Muscle layer of colon (tissue), 2 donors: ENCODE results near the gene USP53.
A peak's percentile ranks its signal among the peaks of the same experiment; 100 is the strongest.

Experiments
- H3K27ac ChIP-seq: one replicate; pipeline ENCODE4 v1.7.0; 2013; ENCODE audit warnings: low read depth, mild to moderate bottlenecking, low read length, moderate library complexity
- H3K27me3 ChIP-seq, 2 donors: one replicate each; pipeline ENCODE4 v1.7.0; 2013; ENCODE audit warnings: low read length in 2 of 2, mild to moderate bottlenecking in 2 of 2; ENCODE audit not compliant: insufficient read depth in 2 of 2, control insufficient read depth in 1 of 2
- H3K36me3 ChIP-seq: one replicate; pipeline ENCODE4 v1.7.0; 2013; ENCODE audit warnings: mild to moderate bottlenecking, low read length; ENCODE audit not compliant: insufficient read depth
- H3K4me1 ChIP-seq: one replicate; pipeline ENCODE4 v1.7.0; 2013; ENCODE audit warnings: mild to moderate bottlenecking, low read length; ENCODE audit not compliant: insufficient read depth
- H3K4me3 ChIP-seq, 2 donors: one replicate each; pipeline ENCODE4 v1.7.0; 2013; ENCODE audit warnings: low read length in 2 of 2, low read depth in 1 of 2, mild to moderate bottlenecking in 1 of 2, moderate library complexity in 1 of 2
- H3K9ac ChIP-seq: one replicate; pipeline ENCODE4 v1.7.0; 2013; ENCODE audit warnings: low read length
- H3K9me3 ChIP-seq: one replicate; pipeline ENCODE4 v1.7.0; 2013; ENCODE audit warnings: mild to moderate bottlenecking, low read length
- donor health status: abdominal sarcoma.
- donor health status: Adenocarcinoma of cecum.

USP53 gene

DNA sequence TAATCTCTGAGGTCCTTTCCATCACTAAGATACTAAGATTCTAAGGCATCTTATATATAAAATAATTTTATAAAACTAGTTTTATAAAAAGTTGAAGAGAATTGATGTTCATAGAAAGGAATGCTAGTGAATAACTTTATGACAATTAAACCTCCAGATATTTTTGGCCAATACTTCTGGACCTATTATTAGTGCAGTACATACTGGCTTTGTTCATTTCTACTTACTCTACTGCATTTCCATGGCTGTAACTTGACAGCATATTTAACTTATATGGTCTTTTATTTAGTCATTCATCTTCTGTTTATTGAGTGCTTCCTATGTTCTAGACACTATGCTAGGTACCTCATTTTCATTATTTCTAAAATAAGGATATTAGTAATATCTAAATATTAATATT, 6.8 kb upstream of the USP53 start:
- no peak overlapping the region for H3K27ac ChIP-seq
- H3K4me1 ChIP-seq: no peaks in the 10 kb centered on the region

DNA sequence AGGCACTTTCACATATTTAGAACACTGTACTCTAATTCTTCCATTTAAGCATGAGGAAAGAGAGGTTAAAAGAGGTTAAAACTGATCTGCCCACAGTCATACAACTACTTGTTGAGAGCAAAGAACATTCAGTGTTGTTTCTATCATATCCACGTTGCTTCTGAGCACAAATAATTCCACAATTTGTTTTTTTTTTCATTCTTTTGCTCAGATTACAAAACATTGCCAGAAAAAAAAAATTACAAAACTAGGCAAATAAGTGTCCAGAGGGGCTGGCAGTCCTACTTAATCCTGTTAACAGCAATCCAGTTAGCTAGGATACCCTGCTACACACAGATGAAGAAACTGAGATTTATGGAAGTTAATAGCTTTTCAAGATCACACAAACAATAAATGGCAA, 6.3 kb upstream of the USP53 start:
- Histone ChIP-seq H3K9ac (no peak overlapping the region), H3K36me3 (no peaks in the 10 kb centered on the region), H3K27me3 (no peaks in the 10 kb centered on the region), H3K4me1 (no peaks in the 10 kb centered on the region), H3K4me3 (no peak overlapping the region), H3K27ac (no peak overlapping the region), H3K9me3 (no peaks in the 10 kb centered on the region)

More for the DNA sequence above, 6.8 kb upstream of the USP53 start:
- Histone ChIP-seq H3K36me3 (no peaks in the 10 kb centered on the region), H3K4me3 (no peak overlapping the region), H3K9me3 (no peaks in the 10 kb centered on the region), H3K27me3 (no peaks in the 10 kb centered on the region), H3K9ac (no peak overlapping the region)

DNA sequence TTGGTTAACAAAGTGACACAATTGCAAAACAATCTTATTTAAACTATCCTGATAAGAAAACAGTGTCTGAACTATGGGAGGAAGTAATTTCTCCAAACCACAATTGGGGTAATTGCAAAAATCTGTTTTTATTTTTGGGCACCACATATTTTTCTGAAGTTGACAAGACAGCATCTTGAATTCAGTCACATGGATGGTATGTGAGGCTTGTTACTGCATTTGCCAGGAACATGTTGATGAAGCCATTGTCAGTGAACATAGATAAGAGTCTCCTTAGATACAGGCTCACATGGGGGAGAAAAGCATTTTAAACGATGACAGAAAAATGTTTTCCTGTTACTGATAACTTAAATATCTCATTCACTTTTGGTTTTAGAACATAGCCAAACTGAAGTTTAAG, 5.5 kb upstream of the USP53 start:
- no peak overlapping the region for H3K4me3 ChIP-seq
- H3K36me3 ChIP-seq: no peaks in the 10 kb centered on the region
- H3K4me1 ChIP-seq: no peaks in the 10 kb centered on the region
- no peak overlapping the region for H3K27ac ChIP-seq
- H3K27me3 ChIP-seq: no peaks in the 10 kb centered on the region
- H3K9ac ChIP-seq: no peak overlapping the region
- no peaks in the 10 kb centered on the region for H3K9me3 ChIP-seq

DNA sequence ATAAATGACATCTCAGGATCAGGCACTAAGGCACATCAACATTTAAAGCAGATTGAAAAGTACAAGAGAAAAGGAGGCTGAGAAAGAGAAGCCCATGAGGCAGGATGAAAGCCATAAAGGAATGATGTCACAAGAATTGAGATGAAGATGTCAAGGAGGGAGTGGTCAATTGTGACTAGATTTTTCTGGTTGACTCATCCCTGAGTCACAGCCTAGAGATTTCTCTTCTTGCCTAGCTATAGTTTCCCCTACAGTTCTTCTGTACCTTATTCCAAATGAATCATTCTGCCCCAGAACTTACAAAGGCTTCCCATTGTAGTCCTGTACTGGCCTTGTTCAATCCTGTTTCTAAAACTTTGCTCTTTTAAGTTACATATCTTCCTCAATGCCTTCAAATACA, 3.4 kb upstream of the USP53 start:
- H3K27ac ChIP-seq: no peak overlapping the region

DNA sequence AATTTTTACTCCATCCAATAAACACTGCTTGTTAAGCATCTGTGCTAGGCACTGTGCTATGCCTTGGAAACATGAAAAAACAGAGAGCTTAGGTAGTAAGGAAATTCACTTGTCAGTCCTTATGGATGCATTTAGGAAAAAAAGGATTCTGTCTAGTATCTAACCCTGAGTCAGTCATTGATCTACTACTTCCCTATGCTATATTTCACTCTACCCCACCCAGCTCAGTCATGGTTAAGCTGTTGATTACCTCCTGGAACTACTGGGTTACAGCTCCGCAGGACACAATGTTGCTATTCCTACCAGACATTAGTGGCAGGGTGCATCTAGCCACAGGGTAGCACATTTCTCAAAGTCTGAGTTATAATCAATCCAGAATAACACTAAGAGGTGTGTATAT, 2.9 kb upstream of the USP53 start:
- Histone ChIP-seq H3K36me3 (no peaks in the 10 kb centered on the region), H3K27me3 (no peaks in the 10 kb centered on the region), H3K9me3 (no peaks in the 10 kb centered on the region), H3K27ac (no peak overlapping the region), H3K4me1 (peaks cover 7% of the 10 kb centered on the region), H3K4me3 (no peak overlapping the region), H3K9ac (no peak overlapping the region)

More for the DNA sequence above, 3.4 kb upstream of the USP53 start:
- Histone ChIP-seq H3K27me3 (no peaks in the 10 kb centered on the region), H3K4me1 (peaks cover 2% of the 10 kb centered on the region), H3K9ac (no peak overlapping the region), H3K4me3 (no peak overlapping the region), H3K36me3 (no peaks in the 10 kb centered on the region), H3K9me3 (no peaks in the 10 kb centered on the region)

DNA sequence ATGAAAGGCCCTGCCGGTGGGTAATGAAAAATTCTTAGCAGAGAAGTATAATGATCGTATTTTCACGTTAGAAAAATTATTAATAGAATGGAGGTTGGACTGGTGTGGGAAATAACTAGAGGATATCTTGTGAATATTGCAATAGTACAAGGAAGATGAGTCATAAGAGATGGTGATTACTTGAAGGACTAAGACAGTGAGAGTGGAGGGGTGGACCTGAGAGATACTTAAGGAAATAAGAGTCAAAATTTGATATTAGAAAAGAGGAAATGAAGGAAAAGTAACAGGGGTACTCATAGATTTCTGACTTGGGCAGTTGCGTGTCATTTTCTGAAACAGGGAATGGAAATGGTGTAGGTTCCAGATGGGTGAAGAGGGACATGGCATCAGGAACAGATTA, 1.7 kb upstream of the USP53 start:
- Histone ChIP-seq H3K9ac (no peak overlapping the region), H3K27ac (no peak overlapping the region), H3K9me3 (no peaks in the 10 kb centered on the region), H3K4me3 (no peak overlapping the region), H3K27me3 (no peaks in the 10 kb centered on the region), H3K4me1 (peaks cover 7% of the 10 kb centered on the region), H3K36me3 (no peaks in the 10 kb centered on the region)

DNA sequence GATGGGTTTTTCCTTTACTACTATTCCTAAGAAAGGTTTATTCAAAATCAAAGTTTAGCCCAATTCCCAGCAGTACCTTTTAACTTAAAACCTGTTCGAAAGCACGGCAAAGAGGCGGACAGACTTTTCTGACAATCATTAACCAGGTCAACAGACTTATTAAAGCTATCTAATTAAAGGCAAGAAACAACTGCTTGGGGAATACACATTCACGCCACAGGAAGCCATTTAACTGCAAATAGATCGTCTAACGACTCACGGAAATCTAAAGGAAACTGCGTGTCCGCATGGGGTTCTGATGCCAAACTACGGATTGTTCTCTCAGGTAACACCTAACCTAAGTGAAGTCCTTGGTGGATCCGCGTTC, 663 bp upstream of the USP53 start:
- H3K9me3 ChIP-seq: no peaks in the 10 kb centered on the region
- no peaks in the 10 kb centered on the region for H3K27me3 ChIP-seq
- peak overlapping the region; percentile 88 to 96 for H3K4me3 ChIP-seq
- peaks cover 7% of the 10 kb centered on the region for H3K4me1 ChIP-seq
- peak overlapping the region; percentile 82 for H3K9ac ChIP-seq
- no peaks in the 10 kb centered on the region for H3K36me3 ChIP-seq
- peak overlapping the region; percentile 87 for H3K27ac ChIP-seq

DNA sequence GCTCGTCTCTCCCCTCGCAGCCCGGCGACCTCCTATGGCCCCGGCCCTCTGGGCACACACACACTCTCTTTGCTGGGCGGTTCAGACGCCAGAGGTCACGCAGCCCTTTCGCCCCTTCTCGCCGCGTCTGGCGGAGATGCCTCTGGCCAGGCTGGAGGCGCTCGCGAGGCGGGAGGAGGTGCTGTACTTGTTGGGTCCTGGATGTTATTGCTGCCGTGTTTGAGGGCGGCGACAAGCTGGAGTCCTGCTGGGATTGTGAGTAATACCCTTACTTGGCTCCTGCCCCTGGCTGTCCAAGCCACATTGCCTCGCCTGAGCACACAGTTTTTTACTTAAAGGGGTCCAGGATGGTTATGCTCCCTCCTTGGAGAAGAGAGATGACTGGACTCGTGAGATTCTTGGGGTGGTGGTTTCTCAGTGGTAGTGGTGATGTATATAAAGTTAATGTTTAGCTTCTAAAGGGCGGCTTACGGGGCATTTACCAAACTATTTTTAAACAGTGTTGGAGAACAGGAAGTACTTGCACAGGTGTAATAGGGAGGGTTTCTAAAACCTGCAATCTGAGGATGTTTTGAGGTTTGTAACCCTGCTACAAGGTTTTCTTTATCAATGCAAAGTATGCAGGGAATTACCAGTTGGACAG, 572 bp downstream of the USP53 start:
- H3K9ac ChIP-seq: peak overlapping the region; percentile 75
- H3K27ac ChIP-seq: peak overlapping the region; percentile 87
- peaks cover 7% of the 10 kb centered on the region for H3K4me1 ChIP-seq
- H3K4me3 ChIP-seq: peak overlapping the region; percentile 88 to 96
- no peaks in the 10 kb centered on the region for H3K27me3 ChIP-seq
- no peaks in the 10 kb centered on the region for H3K36me3 ChIP-seq
- H3K9me3 ChIP-seq: no peaks in the 10 kb centered on the region

DNA sequence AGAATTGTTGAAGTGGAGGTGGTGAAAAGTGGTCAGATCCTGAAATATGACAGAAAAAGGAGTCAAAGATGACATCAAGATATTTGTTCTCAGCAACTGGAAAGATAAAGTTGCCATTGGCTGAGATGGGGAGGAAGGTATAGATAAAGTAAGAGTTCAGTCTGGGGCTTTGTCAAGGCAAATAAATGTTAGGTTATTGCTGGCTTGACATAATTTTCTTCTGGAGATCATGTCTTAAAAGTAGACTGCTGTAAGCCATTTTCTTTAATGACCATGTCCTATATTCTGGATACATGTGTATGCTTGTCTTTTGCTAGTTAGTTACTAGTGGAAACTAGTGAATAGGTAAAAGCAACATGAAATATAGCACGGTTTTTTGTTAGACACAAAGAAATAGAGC, 5.6 kb downstream of the USP53 start:
- no peak overlapping the region for H3K4me3 ChIP-seq
- H3K27me3 ChIP-seq: no peaks in the 10 kb centered on the region
- H3K27ac ChIP-seq: no peak overlapping the region
- peaks cover 7% of the 10 kb centered on the region for H3K4me1 ChIP-seq
- no peaks in the 10 kb centered on the region for H3K9me3 ChIP-seq
- no peak overlapping the region for H3K9ac ChIP-seq
- H3K36me3 ChIP-seq: no peaks in the 10 kb centered on the region

DNA sequence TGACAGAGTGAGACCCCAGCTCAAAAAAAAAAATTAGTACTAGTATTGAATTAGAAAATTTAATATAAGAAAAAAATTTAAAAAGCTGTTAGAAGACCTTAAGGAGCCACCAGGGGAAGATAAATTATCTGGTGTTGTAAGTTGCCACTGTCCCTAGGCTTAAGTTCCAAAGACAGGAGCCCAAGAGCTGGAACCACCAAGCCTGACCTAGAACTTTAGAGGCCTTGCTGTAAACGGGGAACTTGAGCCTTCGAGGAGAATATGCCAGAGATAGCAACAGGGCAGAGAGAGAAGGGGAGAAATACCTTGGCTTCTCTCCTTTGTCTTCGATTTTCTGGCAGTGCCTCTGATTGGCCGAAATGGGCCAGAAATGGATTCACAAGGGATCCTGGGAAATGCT, 8.9 kb downstream of the USP53 start:
- H3K4me1 ChIP-seq: no peaks in the 10 kb centered on the region
- H3K9ac ChIP-seq: no peak overlapping the region
- H3K36me3 ChIP-seq: no peaks in the 10 kb centered on the region
- no peaks in the 10 kb centered on the region for H3K9me3 ChIP-seq
- no peaks in the 10 kb centered on the region for H3K27me3 ChIP-seq
- no peak overlapping the region for H3K4me3 ChIP-seq
- H3K27ac ChIP-seq: no peak overlapping the region

DNA sequence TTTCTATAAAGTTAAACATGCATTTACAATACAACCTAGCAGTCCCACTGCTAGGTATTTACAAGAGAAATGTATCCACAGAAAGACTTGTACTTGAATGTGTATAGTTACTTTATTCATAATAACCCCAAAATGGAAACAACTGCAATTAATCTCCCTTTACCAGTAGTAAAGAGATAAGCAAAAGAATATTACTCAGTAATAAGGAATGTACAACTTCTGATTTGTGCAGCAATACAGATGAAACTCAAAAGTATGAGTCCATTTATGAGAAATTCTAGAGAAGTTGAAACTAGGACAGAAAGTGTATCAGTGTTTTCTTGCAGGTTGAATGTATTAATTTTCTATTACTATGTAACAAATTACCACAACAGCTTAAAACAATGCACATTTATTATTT, 15.2 kb downstream of the USP53 start:
- Histone ChIP-seq H3K36me3 (peaks cover 4% of the 10 kb centered on the region), H3K9ac (no peak overlapping the region), H3K27ac (no peak overlapping the region), H3K4me3 (no peak overlapping the region), H3K4me1 (no peaks in the 10 kb centered on the region), H3K9me3 (no peaks in the 10 kb centered on the region), H3K27me3 (no peaks in the 10 kb centered on the region)

DNA sequence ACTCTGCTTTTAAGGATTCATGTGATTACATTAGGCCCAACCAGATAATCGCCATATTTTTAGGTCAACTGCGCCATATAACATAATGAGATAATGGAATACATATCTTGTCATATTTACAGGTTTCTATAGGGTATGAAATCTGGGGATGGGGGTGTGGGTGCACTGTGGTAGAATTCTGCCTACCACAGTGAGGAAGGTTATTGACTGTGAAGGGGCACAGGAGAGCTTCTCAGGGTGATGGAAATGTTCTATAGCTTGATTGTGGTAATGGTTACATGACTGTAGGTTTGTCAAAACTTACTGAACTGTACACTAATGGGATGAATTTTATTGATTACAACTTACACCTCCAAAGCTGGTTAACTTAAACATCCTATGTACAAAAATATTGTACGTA, 15.9 kb downstream of the USP53 start:
- no peaks in the 10 kb centered on the region for H3K9me3 ChIP-seq
- H3K36me3 ChIP-seq: peaks cover 4% of the 10 kb centered on the region
- no peak overlapping the region for H3K27ac ChIP-seq
- H3K4me1 ChIP-seq: no peaks in the 10 kb centered on the region
- no peak overlapping the region for H3K9ac ChIP-seq
- no peaks in the 10 kb centered on the region for H3K27me3 ChIP-seq
- H3K4me3 ChIP-seq: no peak overlapping the region
